Spinal cord (tissue), 10 donors: Measurements from ENCODE around the gene RNF220. TPM values are rescaled to one million over a fixed set of nuclear protein-coding genes. Genes with fewer than 3 reads are reported as not detected.
"Not testable (repeated sequence)": the region's sequence is repeated elsewhere in the genome, so short reads cannot be mapped to it uniquely, and the experiment has no call there.

ENCODE experiments used
- DNase-seq, 6 donors: peaks; one replicate each; pipeline versions ENCODE4 v3.0.0 to v3.0.0-alpha.2; 2013 to 2015; ENCODE audit warnings: low spot score in 6 of 6, low read depth in 4 of 6
- H3K27ac ChIP-seq: one replicate; pipeline ENCODE4 v1.5.1; 2013; ENCODE audit warnings: low read depth, low read length, control low read depth
- H3K27me3 ChIP-seq: one replicate; pipeline ENCODE4 v1.6.1; 2013; ENCODE audit warnings: low read length; ENCODE audit not compliant: control insufficient read depth, insufficient read depth
- H3K36me3 ChIP-seq: one replicate; pipeline ENCODE4 v1.6.1; 2013; ENCODE audit warnings: low read length; ENCODE audit not compliant: control insufficient read depth, insufficient read depth
- H3K4me1 ChIP-seq: one replicate; pipeline ENCODE4 v1.6.1; 2013; ENCODE audit warnings: low read length; ENCODE audit not compliant: control insufficient read depth, insufficient read depth
- H3K4me3 ChIP-seq: one replicate; pipeline ENCODE4 v1.5.1; 2013; ENCODE audit warnings: low read depth, low read length, control low read depth
- H3K9me3 ChIP-seq: one replicate; pipeline ENCODE4 v1.6.1; 2013; ENCODE audit warnings: low read length; ENCODE audit not compliant: control insufficient read depth, insufficient read depth
- WGBS: methylation state at CpG from one replicate; pipeline ENCODE4 v1.1.5; 2013; ENCODE audit warnings: missing lambda C conversion rate; ENCODE audit not compliant: insufficient coverage; 5-methylcytosine and 5-hydroxymethylcytosine counted together
- polyA plus RNA-seq, 2 donors: library from polyadenylated mRNA; unstranded; fragments of 120-200 nt; gene quantifications; one replicate each; pipeline ENCODE4 v1.2.1, GENCODE V29; 2013; ENCODE audit not compliant: insufficient read length in 2 of 2
- total RNA-seq, 2 donors: library from RNA; depleted of rRNA in 1 of 2; stranded (reverse); fragments of 120-200 nt in 1 of 2; fragments of >200 nt in 1 of 2; gene quantifications; one replicate each; pipeline versions ENCODE4 v1.2.3 to v1.2.4, GENCODE V29; 2013 to 2014
- donor health status: healthy.

Gene RNF220
- total and polyA plus RNA-seq, 4 donors, result 43.0 to 123 (median 99.5) TPM

GRCh38 chr1:44558883-44559282 lies 153.8 kb downstream of the RNF220 start:
- Histone ChIP-seq H3K9me3 (no peaks in the 10 kb centered on the region), H3K36me3 (no peaks in the 10 kb centered on the region), H3K4me3 (no peak overlapping the region), H3K4me1 (peaks cover 12% of the 10 kb centered on the region), H3K27ac (no peak overlapping the region), H3K27me3 (peaks cover 22% of the 10 kb centered on the region)
- DNase-seq, result no peak
- 98% methylated on average over 4 of the region's 6 CpGs for WGBS

GRCh38 chr1:44559330-44559729 lies 154.3 kb downstream of the RNF220 start:
- no peak overlapping the region for H3K4me3 ChIP-seq
- peak in 1 of 6 donors; percentile 72 for DNase-seq
- H3K27ac ChIP-seq, result no peak overlapping the region
- peaks cover 12% of the 10 kb centered on the region for H3K4me1 ChIP-seq
- no peaks in the 10 kb centered on the region for H3K9me3 ChIP-seq
- H3K36me3 ChIP-seq, result no peaks in the 10 kb centered on the region
- peaks cover 25% of the 10 kb centered on the region for H3K27me3 ChIP-seq
- WGBS, result 74% methylated on average over 13 of the region's 13 CpGs

DNA sequence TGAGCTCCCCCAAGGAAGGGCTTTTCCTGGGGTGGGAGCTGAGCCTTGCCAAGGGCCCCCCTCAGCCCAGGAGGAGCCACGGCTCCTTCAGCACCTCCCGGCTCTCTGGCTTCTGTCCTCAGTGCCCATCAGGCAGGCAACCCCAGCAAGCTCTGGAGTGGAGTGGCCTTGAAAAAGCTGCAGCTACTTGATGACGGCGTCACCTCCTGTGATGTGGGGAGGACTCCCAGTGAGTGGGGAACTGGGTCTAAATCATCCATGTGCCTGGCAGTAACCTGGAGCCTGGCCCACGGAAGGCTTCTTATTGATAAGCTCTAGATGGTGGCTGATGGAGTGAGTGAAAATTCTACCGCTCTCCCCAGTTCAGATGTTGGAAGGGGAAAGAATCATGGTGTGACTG lies 154.9 kb downstream of the RNF220 start:
- Histone ChIP-seq H3K4me3 (no peak overlapping the region), H3K27ac (no peak overlapping the region), H3K9me3 (no peaks in the 10 kb centered on the region), H3K36me3 (no peaks in the 10 kb centered on the region), H3K4me1 (peaks cover 12% of the 10 kb centered on the region), H3K27me3 (peaks cover 29% of the 10 kb centered on the region)
- 83% methylated on average over 5 of the region's 6 CpGs for WGBS
- no peak for DNase-seq

GRCh38 chr1:44560696-44561095 lies 155.6 kb downstream of the RNF220 start:
- not testable (repeated sequence) for H3K9me3 ChIP-seq, DNase-seq, H3K36me3 ChIP-seq, H3K27ac ChIP-seq, H3K4me3 ChIP-seq
- peaks cover 13% of the 10 kb centered on the region for H3K4me1 ChIP-seq
- peaks cover 34% of the 10 kb centered on the region for H3K27me3 ChIP-seq
- 98% methylated on average over 3 of the region's 3 CpGs for WGBS

GRCh38 chr1:44565259-44565750 lies 160.2 kb downstream of the RNF220 start:
- DNase-seq, result no peak
- no peak overlapping the region for H3K27ac ChIP-seq
- no peaks in the 10 kb centered on the region for H3K9me3 ChIP-seq
- H3K27me3 ChIP-seq, result peaks cover 56% of the 10 kb centered on the region
- no peaks in the 10 kb centered on the region for H3K36me3 ChIP-seq
- no peak overlapping the region for H3K4me3 ChIP-seq
- peaks cover 7% of the 10 kb centered on the region for H3K4me1 ChIP-seq
- WGBS, result 20% methylated on average over 1 of the region's 5 CpGs

GRCh38 chr1:44565833-44566232 lies 160.8 kb downstream of the RNF220 start:
- peak in 1 of 6 donors; percentile 46 for DNase-seq
- Histone ChIP-seq H3K9me3 (no peaks in the 10 kb centered on the region), H3K36me3 (no peaks in the 10 kb centered on the region), H3K4me1 (peaks cover 7% of the 10 kb centered on the region), H3K27ac (no peak overlapping the region), H3K4me3 (no peak overlapping the region), H3K27me3 (peaks cover 56% of the 10 kb centered on the region)
- 53% methylated on average over 5 of the region's 6 CpGs for WGBS

GRCh38 chr1:44566281-44567046 lies 161.4 kb downstream of the RNF220 start:
- peaks cover 59% of the 10 kb centered on the region for H3K27me3 ChIP-seq
- no peaks in the 10 kb centered on the region for H3K9me3 ChIP-seq
- H3K4me3 ChIP-seq, result no peak overlapping the region
- no peak for DNase-seq
- H3K36me3 ChIP-seq, result no peaks in the 10 kb centered on the region
- WGBS, result 73% methylated on average over 4 of the region's 7 CpGs
- peaks cover 7% of the 10 kb centered on the region for H3K4me1 ChIP-seq
- H3K27ac ChIP-seq, result no peak overlapping the region

DNA sequence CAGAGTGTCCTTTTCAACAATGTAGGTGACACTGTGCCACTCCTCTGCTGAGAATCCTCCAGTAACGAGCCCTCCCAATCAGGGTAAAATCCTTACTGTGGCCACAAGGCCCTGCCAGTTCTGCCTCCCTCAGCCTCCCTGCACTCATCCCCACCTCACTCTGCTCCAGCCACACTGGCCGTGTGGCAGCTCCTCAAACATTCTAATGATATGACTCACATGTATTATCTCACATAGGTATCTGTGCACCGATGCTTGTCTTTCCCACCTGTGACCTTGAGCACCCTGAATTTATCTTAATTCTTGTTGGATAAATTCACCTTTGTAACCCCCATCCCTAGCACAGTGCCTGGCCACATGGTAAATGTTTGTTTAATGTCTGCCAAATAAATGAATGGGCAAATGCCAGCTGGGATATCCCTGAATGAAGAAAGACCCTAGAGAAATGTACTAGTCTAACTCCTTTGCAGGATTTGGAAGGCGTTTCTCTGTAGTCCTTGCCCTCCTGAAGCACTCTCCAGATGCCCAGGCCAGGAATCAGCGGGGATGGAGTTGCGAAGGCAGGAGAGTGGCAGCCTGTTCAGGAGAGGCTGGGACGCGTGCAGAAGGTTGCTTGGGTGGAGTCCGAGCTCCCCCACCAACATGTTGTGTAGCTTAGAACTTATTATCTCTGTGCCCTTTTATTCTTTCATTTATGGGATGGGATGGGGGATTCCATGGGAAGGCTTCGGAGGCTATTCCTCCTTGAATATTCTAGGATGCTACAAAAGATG lies 163.3 kb downstream of the RNF220 start:
- no peak overlapping the region for H3K4me3 ChIP-seq
- H3K4me1 ChIP-seq, result peaks cover 7% of the 10 kb centered on the region
- no peak for DNase-seq
- no peak overlapping the region for H3K27ac ChIP-seq
- WGBS, result 91% methylated on average over 5 of the region's 10 CpGs
- H3K27me3 ChIP-seq, result peaks cover 48% of the 10 kb centered on the region
- no peaks in the 10 kb centered on the region for H3K36me3 ChIP-seq
- no peaks in the 10 kb centered on the region for H3K9me3 ChIP-seq

GRCh38 chr1:44569491-44569890 lies 164.4 kb downstream of the RNF220 start:
- no peak overlapping the region for H3K4me3 ChIP-seq
- H3K9me3 ChIP-seq, result no peaks in the 10 kb centered on the region
- 20% methylated on average over 1 of the region's 4 CpGs for WGBS
- no peaks in the 10 kb centered on the region for H3K36me3 ChIP-seq
- H3K27me3 ChIP-seq, result peaks cover 37% of the 10 kb centered on the region
- peaks cover 11% of the 10 kb centered on the region for H3K4me1 ChIP-seq
- no peak for DNase-seq
- H3K27ac ChIP-seq, result no peak overlapping the region
